ENCODE measurements around the gene MRPS26.

DNA sequence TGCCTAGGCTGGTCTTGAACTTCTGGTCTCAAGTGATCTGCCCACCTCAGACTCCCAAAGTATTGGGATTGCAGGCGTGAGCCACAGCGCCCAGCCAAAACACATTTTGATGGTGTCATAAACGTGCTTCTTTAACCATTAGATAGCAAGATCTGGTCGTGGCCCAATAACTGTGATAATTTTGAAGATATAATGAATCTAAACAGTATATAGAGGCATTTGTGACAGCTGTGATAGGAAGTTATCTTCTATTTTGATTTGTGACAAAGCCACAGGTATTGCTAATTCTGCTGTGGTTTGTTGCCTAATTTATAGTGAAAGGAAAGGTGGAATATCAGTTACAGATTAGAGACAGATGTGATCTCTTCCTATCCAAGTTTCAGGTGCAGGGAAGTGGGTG, 24.9 kb downstream of the MRPS26 start:
- TF ChIP-seq, protein P1, sequence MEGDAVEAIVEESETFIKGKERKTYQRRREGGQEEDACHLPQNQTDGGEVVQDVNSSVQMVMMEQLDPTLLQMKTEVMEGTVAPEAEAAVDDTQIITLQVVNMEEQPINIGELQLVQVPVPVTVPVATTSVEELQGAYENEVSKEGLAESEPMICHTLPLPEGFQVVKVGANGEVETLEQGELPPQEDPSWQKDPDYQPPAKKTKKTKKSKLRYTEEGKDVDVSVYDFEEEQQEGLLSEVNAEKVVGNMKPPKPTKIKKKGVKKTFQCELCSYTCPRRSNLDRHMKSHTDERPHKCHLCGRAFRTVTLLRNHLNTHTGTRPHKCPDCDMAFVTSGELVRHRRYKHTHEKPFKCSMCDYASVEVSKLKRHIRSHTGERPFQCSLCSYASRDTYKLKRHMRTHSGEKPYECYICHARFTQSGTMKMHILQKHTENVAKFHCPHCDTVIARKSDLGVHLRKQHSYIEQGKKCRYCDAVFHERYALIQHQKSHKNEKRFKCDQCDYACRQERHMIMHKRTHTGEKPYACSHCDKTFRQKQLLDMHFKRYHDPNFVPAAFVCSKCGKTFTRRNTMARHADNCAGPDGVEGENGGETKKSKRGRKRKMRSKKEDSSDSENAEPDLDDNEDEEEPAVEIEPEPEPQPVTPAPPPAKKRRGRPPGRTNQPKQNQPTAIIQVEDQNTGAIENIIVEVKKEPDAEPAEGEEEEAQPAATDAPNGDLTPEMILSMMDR (conservative IDR thresholded peaks at IDR 0.05) = no peak
- TF ChIP-seq ZFX (IDR thresholded peaks at IDR 0.05) = no peak

All from C4-2B (cell line).